Endothelial cell (in vitro differentiated cells): Measurements from ENCODE around the gene SPINDOC. TPM values are rescaled to one million over a fixed set of nuclear protein-coding genes. Genes with fewer than 3 reads are reported as not detected.
A peak's percentile ranks its signal among the peaks of the same experiment; 100 is the strongest.

Source experiments
- DNase-seq: peaks from one replicate; pipeline ENCODE4 v3.0.0; 2021; ENCODE audit warnings: low spot score
- H3K27ac Mint-ChIP-seq: one replicate; pipeline ENCODE4 v1.8.0; 2021; ENCODE audit warnings: mixed read lengths, inconsistent platforms; ENCODE audit not compliant: unreplicated experiment
- H3K27me3 Mint-ChIP-seq: one replicate; pipeline ENCODE4 v1.8.0; 2021; ENCODE audit warnings: mild to moderate bottlenecking, moderate library complexity, mixed read lengths, inconsistent platforms; ENCODE audit not compliant: unreplicated experiment
- H3K36me3 Mint-ChIP-seq: one replicate; pipeline ENCODE4 v1.8.0; 2021; ENCODE audit warnings: mild to moderate bottlenecking, low read depth, mixed read lengths, inconsistent platforms; ENCODE audit not compliant: unreplicated experiment
- H3K4me1 Mint-ChIP-seq: one replicate; pipeline ENCODE4 v1.8.0; 2021; ENCODE audit warnings: mild to moderate bottlenecking, mixed read lengths, inconsistent platforms; ENCODE audit not compliant: unreplicated experiment
- H3K4me3 Mint-ChIP-seq: one replicate; pipeline ENCODE4 v1.8.0; 2021; ENCODE audit warnings: mild to moderate bottlenecking, mixed read lengths, inconsistent platforms; ENCODE audit not compliant: unreplicated experiment
- H3K9me3 Mint-ChIP-seq: one replicate; pipeline ENCODE4 v1.8.0; 2021; ENCODE audit warnings: mixed read lengths, inconsistent platforms; ENCODE audit not compliant: unreplicated experiment
- total RNA-seq: library from RNA; stranded (reverse); fragmentation: NEBNext Ultra II Directional; extraction: Animal tissue kit (Norgen Biotek cat#: 25700); gene quantifications from one replicate; pipeline ENCODE4 v1.2.1, GENCODE V29; 2021; ENCODE audit not compliant: unreplicated experiment
- TF ChIP-seq, protein P1 (sequence below): fragments of 200-600 bp; sonication (generic); IDR thresholded peaks from one replicate; pipeline ENCODE4 v1.5.0; 2021; ENCODE audit warnings: antibody characterized with exemption; ENCODE audit not compliant: unreplicated experiment

The SPINDOC gene
- total RNA-seq, 1 donor from 2014 or later = 55.3 TPM

- H3K27ac Mint-ChIP-seq = no peak overlapping the region
- DNase-seq = no peak
- H3K27me3 Mint-ChIP-seq = peaks cover 3% of the 10 kb centered on the region
- no peaks in the 10 kb centered on the region for H3K9me3 Mint-ChIP-seq
- peaks cover 59% of the 10 kb centered on the region for H3K4me1 Mint-ChIP-seq
- H3K36me3 Mint-ChIP-seq = peaks cover 6% of the 10 kb centered on the region
- H3K4me3 Mint-ChIP-seq = no peak overlapping the region
- TF ChIP-seq, protein P1, sequence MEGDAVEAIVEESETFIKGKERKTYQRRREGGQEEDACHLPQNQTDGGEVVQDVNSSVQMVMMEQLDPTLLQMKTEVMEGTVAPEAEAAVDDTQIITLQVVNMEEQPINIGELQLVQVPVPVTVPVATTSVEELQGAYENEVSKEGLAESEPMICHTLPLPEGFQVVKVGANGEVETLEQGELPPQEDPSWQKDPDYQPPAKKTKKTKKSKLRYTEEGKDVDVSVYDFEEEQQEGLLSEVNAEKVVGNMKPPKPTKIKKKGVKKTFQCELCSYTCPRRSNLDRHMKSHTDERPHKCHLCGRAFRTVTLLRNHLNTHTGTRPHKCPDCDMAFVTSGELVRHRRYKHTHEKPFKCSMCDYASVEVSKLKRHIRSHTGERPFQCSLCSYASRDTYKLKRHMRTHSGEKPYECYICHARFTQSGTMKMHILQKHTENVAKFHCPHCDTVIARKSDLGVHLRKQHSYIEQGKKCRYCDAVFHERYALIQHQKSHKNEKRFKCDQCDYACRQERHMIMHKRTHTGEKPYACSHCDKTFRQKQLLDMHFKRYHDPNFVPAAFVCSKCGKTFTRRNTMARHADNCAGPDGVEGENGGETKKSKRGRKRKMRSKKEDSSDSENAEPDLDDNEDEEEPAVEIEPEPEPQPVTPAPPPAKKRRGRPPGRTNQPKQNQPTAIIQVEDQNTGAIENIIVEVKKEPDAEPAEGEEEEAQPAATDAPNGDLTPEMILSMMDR = no peak
These were observed 60.1 kb downstream of the SPINDOC start for GRCh38 chr11:63873311-63873710.

- H3K36me3 Mint-ChIP-seq = peaks cover 6% of the 10 kb centered on the region
- H3K4me3 Mint-ChIP-seq = no peak overlapping the region
- peak overlapping the region; percentile 30 for H3K27ac Mint-ChIP-seq
- H3K9me3 Mint-ChIP-seq = no peaks in the 10 kb centered on the region
- DNase-seq = no peak
- peaks cover 56% of the 10 kb centered on the region for H3K4me1 Mint-ChIP-seq
- H3K27me3 Mint-ChIP-seq = peaks cover 1% of the 10 kb centered on the region
- TF ChIP-seq, protein P1 = no peak
These were observed 61.3 kb downstream of the SPINDOC start for GRCh38 chr11:63874511-63874910.

DNA sequence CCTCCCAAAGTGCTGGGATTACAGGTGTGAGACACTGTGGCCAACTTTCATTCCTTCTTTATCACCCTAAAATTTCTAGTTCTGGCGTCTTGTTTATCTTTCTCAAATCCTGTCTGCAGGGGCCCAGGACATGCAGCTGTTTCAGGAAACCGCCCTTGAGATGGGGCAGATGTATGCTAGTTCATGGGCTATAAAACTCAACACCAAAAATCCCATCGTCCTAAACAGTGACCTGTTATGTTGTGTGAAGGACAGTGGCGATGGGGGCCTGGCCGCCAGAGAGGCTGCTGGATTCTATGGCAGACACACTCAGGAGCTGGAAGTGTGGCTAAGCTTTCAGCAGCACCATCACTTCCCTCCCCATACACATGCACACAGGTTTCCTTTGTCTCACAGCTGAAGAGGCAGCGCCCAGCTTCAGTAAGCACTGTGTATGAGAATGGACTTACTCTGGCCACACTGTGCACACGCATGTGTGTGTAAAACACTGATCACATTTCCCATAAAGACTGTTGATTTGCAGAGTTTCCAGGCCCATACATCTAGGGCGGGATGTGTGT, 62.3 kb downstream of the SPINDOC start:
- H3K9me3 Mint-ChIP-seq = no peaks in the 10 kb centered on the region
- TF ChIP-seq, protein P1 = no peak
- H3K4me1 Mint-ChIP-seq = peaks cover 56% of the 10 kb centered on the region
- no peak for DNase-seq
- no peak overlapping the region for H3K4me3 Mint-ChIP-seq
- peaks cover 6% of the 10 kb centered on the region for H3K36me3 Mint-ChIP-seq
- H3K27ac Mint-ChIP-seq = no peak overlapping the region
- H3K27me3 Mint-ChIP-seq = peaks cover 6% of the 10 kb centered on the region

- no peak overlapping the region for H3K4me3 Mint-ChIP-seq
- DNase-seq = no peak
- H3K9me3 Mint-ChIP-seq = no peaks in the 10 kb centered on the region
- TF ChIP-seq, protein P1 = no peak
- H3K27me3 Mint-ChIP-seq = peaks cover 6% of the 10 kb centered on the region
- peaks cover 62% of the 10 kb centered on the region for H3K4me1 Mint-ChIP-seq
- peaks cover 10% of the 10 kb centered on the region for H3K36me3 Mint-ChIP-seq
- no peak overlapping the region for H3K27ac Mint-ChIP-seq
These were observed 63.4 kb downstream of the SPINDOC start for GRCh38 chr11:63876616-63877015.

Other genes with a start within 250 kb of the SPINDOC start
- 14.1 TPM for gene PLAAT3, start 199.0 kb upstream of the SPINDOC start, total RNA-seq
- gene ATL3, start 142.1 kb upstream of the SPINDOC start, total RNA-seq = 35.6 TPM
- gene RTN3, start 132.0 kb upstream of the SPINDOC start, total RNA-seq = 103 TPM
- 41.1 TPM for gene ZFTA, start 44.7 kb upstream of the SPINDOC start, total RNA-seq
- gene MARK2, start 25.7 kb downstream of the SPINDOC start, total RNA-seq = 42.6 TPM
- gene RCOR2, start 103.7 kb downstream of the SPINDOC start, total RNA-seq = 9.3 TPM
- 48.2 TPM for gene NAA40, start 125.5 kb downstream of the SPINDOC start, total RNA-seq
- 188 TPM for gene COX8A, start 161.2 kb downstream of the SPINDOC start, total RNA-seq
- 69.8 TPM for gene OTUB1, start 173.0 kb downstream of the SPINDOC start, total RNA-seq
- not detected for gene FLRT1, start 222.5 kb downstream of the SPINDOC start, total RNA-seq